Stimulated activated CD4-positive, alpha-beta T cell treated with anti-CD3 and anti-CD28 coated beads, TNF-alpha, amount 100 ng/mL, for 24 hours (primary cell): ENCODE measurements around the gene GRIA1.
"Not testable (repeated sequence)": the region's sequence is repeated elsewhere in the genome, so short reads cannot be mapped to it uniquely, and the experiment has no call there.

Experiments
- DNase-seq, 3 experiments: peaks; one replicate each; pipeline ENCODE4 v3.0.0-alpha.2; 2020; ENCODE audit warnings: low read depth in 3 of 3

GRIA1 gene

GRCh38 chr5:153831973-153832372 is 341.5 kb downstream of the GRIA1 start:
- no peak for DNase-seq

- no peak for DNase-seq
Measured at GRCh38 chr5:153835891-153836515, 345.5 kb downstream of the GRIA1 start.

GRCh38 chr5:153849303-153850113 is 359.0 kb downstream of the GRIA1 start:
- not testable (repeated sequence) for DNase-seq

GRCh38 chr5:153860195-153860886 is 369.9 kb downstream of the GRIA1 start:
- DNase-seq: no peak

GRCh38 chr5:153862906-153863305 is 372.4 kb downstream of the GRIA1 start:
- DNase-seq: not testable (repeated sequence)
